Measurements from ENCODE around the gene GMEB2. TPM values are rescaled to one million over a fixed set of nuclear protein-coding genes. Genes with fewer than 3 reads are reported as not detected.

The GMEB2 gene
- total and polyA plus RNA-seq, 10 of the 15 experiments (the other 5 are each of a cell fraction or from before 2014, with no cell fraction given): 0.08 to 15.1 (median 6.9) TPM

DNA sequence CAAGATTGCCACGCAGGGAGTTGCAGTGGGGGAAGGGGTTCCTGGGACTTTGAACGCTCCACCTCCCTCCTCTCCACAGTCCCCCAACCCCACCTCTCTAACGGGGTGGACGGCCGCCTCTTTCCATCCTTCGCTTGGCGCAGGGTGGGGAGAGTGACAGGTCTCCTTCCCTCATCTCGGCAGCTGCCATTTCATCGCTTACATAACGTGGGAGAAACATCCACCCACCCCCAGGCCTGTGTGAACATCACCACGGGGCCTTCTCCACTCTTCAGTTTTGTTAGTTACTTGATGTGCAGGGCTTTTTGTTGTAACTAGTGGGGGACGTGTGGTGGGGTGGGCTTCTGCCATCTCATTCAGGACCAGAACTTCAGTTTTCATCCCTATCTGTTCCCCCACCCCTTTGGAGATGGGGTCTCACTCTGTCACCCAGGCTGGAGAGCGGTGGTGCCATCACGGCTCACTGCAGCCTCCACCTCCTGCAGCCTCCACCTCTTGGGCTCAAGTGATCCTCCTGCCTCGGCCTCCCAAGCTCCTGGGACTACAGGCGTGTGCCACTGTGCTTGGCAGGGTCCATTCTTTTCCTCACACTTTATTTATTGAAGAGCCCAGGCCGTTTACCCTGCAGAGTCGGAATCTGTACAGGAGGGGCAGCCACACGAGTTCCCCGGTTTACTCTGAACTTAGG is 48.9 kb upstream of the GMEB2 start:
- DNase-seq (ENCODE audit: low read depth, low spot score) (no peak), ATAC-seq (no peak), FAIRE-seq (no peak)
- Histone ChIP-seq H3K36me3 (ENCODE audit: control insufficient read depth in 2 of 2, insufficient read depth in 2 of 2, low read length in 1 of 2) (peaks cover 1 to 4% of the 10 kb centered on the region in 2 experiments; a peak in 2 of 4 replicates), H2AFZ (ENCODE audit: control insufficient read depth, low read depth, low read length) (no peak overlapping the region), H3K27me3 (replicated peaks in 1 of 2; ENCODE audit: control insufficient read depth in 2 of 2, insufficient read depth in 2 of 2, low read length in 1 of 2) (no peaks in the 10 kb centered on the region), H4K20me1 (ENCODE audit: control insufficient read depth, insufficient read depth) (no peaks in the 10 kb centered on the region), H3K4me2 (ENCODE audit: control insufficient read depth, insufficient read depth) (no peak overlapping the region), H3K27ac (ENCODE audit: control insufficient read depth, insufficient read depth) (no peak overlapping the region), H3K79me2 (ENCODE audit: control insufficient read depth, insufficient read depth, low read length) (no peaks in the 10 kb centered on the region), H3K9me3 (replicated peaks; ENCODE audit: control insufficient read depth, insufficient read depth, low read length) (no peaks in the 10 kb centered on the region), H3K4me3 (no peak overlapping the region), H3K4me1 (ENCODE audit: control insufficient read depth, insufficient read depth, low read length) (no peaks in the 10 kb centered on the region), H3K9ac (ENCODE audit: control insufficient read depth, insufficient read depth, low read length) (no peak overlapping the region)
- WGBS (ENCODE audit: insufficient coverage, insufficient replicate concordance, low lambda C conversion rate, missing lambda C conversion rate): 96% methylated on average over 20 of the region's 20 CpGs
- CTCF ChIA-PET: no interaction called here
- in situ Hi-C loops (cut with MboI): no loop called here
- BruUV-seq (replicated peaks): no TSS peak
- TF ChIP-seq STAT3 (IDR thresholded peaks at IDR 0.05; ENCODE audit: low read depth, low read length) (no peak), ZNF622 (IDR thresholded peaks at IDR 0.05) (no peak), FOXK2 (IDR thresholded peaks at IDR 0.05) (no peak)
- SMC1A ChIA-PET (ENCODE audit: uncharacterized antibody, unreplicated experiment): no interaction called here
- intact Hi-C loops (cut with micrococcal nuclease; ENCODE audit: unreplicated experiment): no loop called here
- RAD21 ChIA-PET (ENCODE audit: unreplicated experiment): no interaction called here
- POLR2A ChIA-PET: no interaction called here

DNA sequence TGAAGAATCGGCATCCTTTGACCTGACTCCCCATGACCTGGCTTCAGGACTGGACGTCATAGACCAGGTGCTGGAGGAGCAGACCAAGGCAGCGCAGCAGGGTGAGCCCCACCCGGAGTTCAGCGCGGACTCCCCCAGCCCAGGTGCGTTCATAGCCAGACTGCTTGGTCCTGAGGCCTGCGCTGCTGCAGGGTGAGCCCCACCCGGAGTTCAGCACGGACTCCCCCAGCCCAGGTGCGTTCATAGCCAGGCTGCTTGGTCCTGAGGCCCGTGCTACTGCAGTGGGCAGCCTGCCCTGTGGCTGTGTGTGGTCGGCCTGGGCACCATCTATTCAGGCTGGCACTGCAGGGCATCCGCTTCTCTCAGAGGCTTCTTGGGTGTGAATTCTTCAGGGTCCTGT is 47.0 kb upstream of the GMEB2 start:
- H3K27ac ChIP-seq (ENCODE audit: control insufficient read depth, insufficient read depth): no peak overlapping the region
- no peak for ATAC-seq
- no peak for FAIRE-seq
- no peaks in the 10 kb centered on the region for H4K20me1 ChIP-seq (ENCODE audit: control insufficient read depth, insufficient read depth)
- ChIA-PET CTCF (interaction anchor here (0.7 kb wide), 1 partner anchor 83 kb away, joined by 3 read pairs; no protein-coding TSS in a partner anchor), RAD21 (ENCODE audit: unreplicated experiment) (no interaction called here), SMC1A (ENCODE audit: uncharacterized antibody, unreplicated experiment) (no interaction called here), POLR2A (no interaction called here)
- no peaks in the 10 kb centered on the region for H3K79me2 ChIP-seq (ENCODE audit: control insufficient read depth, insufficient read depth, low read length)
- intact Hi-C loops (cut with micrococcal nuclease; ENCODE audit: unreplicated experiment): no loop called here
- no TSS peak for BruUV-seq (replicated peaks)
- no peak overlapping the region for H2AFZ ChIP-seq (ENCODE audit: control insufficient read depth, low read depth, low read length)
- no peak overlapping the region for H3K9ac ChIP-seq (ENCODE audit: control insufficient read depth, insufficient read depth, low read length)
- no peaks in the 10 kb centered on the region for H3K9me3 ChIP-seq (replicated peaks; ENCODE audit: control insufficient read depth, insufficient read depth, low read length)
- peaks cover 1 to 4% of the 10 kb centered on the region in 2 experiments; a peak in 2 of 4 replicates for H3K36me3 ChIP-seq (ENCODE audit: control insufficient read depth in 2 of 2, insufficient read depth in 2 of 2, low read length in 1 of 2)
- H3K4me2 ChIP-seq (ENCODE audit: control insufficient read depth, insufficient read depth): no peak overlapping the region
- no peak for DNase-seq (ENCODE audit: low read depth, low spot score)
- no peaks in the 10 kb centered on the region for H3K27me3 ChIP-seq (replicated peaks in 1 of 2; ENCODE audit: control insufficient read depth in 2 of 2, insufficient read depth in 2 of 2, low read length in 1 of 2)
- no peak overlapping the region for H3K4me3 ChIP-seq
- 89% methylated on average over 14 of the region's 14 CpGs for WGBS (ENCODE audit: insufficient coverage, insufficient replicate concordance, low lambda C conversion rate, missing lambda C conversion rate)
- in situ Hi-C loops (cut with MboI): no loop called here
- no peaks in the 10 kb centered on the region for H3K4me1 ChIP-seq (ENCODE audit: control insufficient read depth, insufficient read depth, low read length)
- TF ChIP-seq, protein P1, sequence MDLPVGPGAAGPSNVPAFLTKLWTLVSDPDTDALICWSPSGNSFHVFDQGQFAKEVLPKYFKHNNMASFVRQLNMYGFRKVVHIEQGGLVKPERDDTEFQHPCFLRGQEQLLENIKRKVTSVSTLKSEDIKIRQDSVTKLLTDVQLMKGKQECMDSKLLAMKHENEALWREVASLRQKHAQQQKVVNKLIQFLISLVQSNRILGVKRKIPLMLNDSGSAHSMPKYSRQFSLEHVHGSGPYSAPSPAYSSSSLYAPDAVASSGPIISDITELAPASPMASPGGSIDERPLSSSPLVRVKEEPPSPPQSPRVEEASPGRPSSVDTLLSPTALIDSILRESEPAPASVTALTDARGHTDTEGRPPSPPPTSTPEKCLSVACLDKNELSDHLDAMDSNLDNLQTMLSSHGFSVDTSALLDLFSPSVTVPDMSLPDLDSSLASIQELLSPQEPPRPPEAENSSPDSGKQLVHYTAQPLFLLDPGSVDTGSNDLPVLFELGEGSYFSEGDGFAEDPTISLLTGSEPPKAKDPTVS (IDR thresholded peaks at IDR 0.05; ENCODE audit: low read depth, low read length): no peak
- no peak for TF ChIP-seq SREBF1 (IDR thresholded peaks at IDR 0.05; ENCODE audit: low read length)
- TF ChIP-seq FOXM1 (IDR thresholded peaks at IDR 0.05; ENCODE audit: low read depth, low read length): no peak
- TF ChIP-seq, protein P2, sequence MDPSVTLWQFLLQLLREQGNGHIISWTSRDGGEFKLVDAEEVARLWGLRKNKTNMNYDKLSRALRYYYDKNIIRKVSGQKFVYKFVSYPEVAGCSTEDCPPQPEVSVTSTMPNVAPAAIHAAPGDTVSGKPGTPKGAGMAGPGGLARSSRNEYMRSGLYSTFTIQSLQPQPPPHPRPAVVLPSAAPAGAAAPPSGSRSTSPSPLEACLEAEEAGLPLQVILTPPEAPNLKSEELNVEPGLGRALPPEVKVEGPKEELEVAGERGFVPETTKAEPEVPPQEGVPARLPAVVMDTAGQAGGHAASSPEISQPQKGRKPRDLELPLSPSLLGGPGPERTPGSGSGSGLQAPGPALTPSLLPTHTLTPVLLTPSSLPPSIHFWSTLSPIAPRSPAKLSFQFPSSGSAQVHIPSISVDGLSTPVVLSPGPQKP (IDR thresholded peaks at IDR 0.05; ENCODE audit: low read depth, low read length): no peak
- TF ChIP-seq ASH2L (IDR thresholded peaks at IDR 0.05; ENCODE audit: borderline replicate concordance, low read depth): no peak
- no peak for TF ChIP-seq STAT3 (IDR thresholded peaks at IDR 0.05; ENCODE audit: low read depth, low read length)
- TF ChIP-seq ZNF274 (IDR thresholded peaks at IDR 0.05; ENCODE audit: insufficient read depth, insufficient read length): no peak
- TF ChIP-seq RELA (IDR thresholded peaks at IDR 0.05; ENCODE audit: borderline replicate concordance, partially characterized antibody): no peak
- no peak for TF ChIP-seq RUNX3 (IDR thresholded peaks at IDR 0.05; ENCODE audit: low read length)
- TF ChIP-seq ESRRA (IDR thresholded peaks at IDR 0.05; ENCODE audit: low read length): no peak
- no peak for TF ChIP-seq CHD4 (IDR thresholded peaks at IDR 0.05)
- no peak for TF ChIP-seq SRF (IDR thresholded peaks at IDR 0.05; ENCODE audit: low read depth in 2 of 2, low read length in 2 of 2)
- no peak for TF ChIP-seq BACH1 (IDR thresholded peaks at IDR 0.05; ENCODE audit: borderline replicate concordance)
- no peak for TF ChIP-seq CEBPB (IDR thresholded peaks at IDR 0.05; ENCODE audit: borderline replicate concordance in 1 of 2, low read depth in 2 of 2, low read length in 2 of 2)
- no peak for TF ChIP-seq ZNF622 (IDR thresholded peaks at IDR 0.05)
- TF ChIP-seq MAX (IDR thresholded peaks at IDR 0.05; ENCODE audit: low read depth, low read length): no peak
